Heart right ventricle (tissue), 16 donors: ENCODE results near the gene DGCR2. TPM values are rescaled to one million over a fixed set of nuclear protein-coding genes. Genes with fewer than 3 reads are reported as not detected.
A peak's percentile ranks its signal among the peaks of the same experiment; 100 is the strongest.
"Not testable (repeated sequence)": the region's sequence is repeated elsewhere in the genome, so short reads cannot be mapped to it uniquely, and the experiment has no call there.

ENCODE experiments used
- ATAC-seq, 8 donors: fragments of 200-7000 bp; cut with Tn5 transposase; one replicate each; pipeline ENCODE4 v1.9.1; 2020; ENCODE audit warnings: mild to moderate bottlenecking in 8 of 8, moderate library complexity in 8 of 8, moderate number of reproducible peaks in 1 of 8
- DNase-seq, 2 donors: peaks; one replicate each; pipeline ENCODE4 v3.0.0-alpha.2; 2020
- H3K27ac ChIP-seq, 10 donors: fragments of 200-600 bp; sonication (generic) in 2 of 10; one replicate each; pipeline versions ENCODE4 v1.5.0 to v1.8.0; 2020 to 2022; ENCODE audit warnings: mild to moderate bottlenecking in 3 of 10
- H3K27me3 ChIP-seq, 7 donors: fragments of 200-600 bp; one replicate each; pipeline ENCODE4 v1.8.0; 2021 to 2022; ENCODE audit warnings: mild to moderate bottlenecking in 2 of 7
- H3K36me3 ChIP-seq, 9 donors: fragments of 200-600 bp; sonication (generic) in 1 of 9; one replicate each; pipeline versions ENCODE4 v1.5.0 to v1.8.0; 2020 to 2022; ENCODE audit warnings: mild to moderate bottlenecking in 2 of 9
- H3K4me1 ChIP-seq, 9 donors: fragments of 200-600 bp; sonication (generic) in 1 of 9; one replicate each; pipeline versions ENCODE4 v1.5.0 to v1.8.0; 2020 to 2022; ENCODE audit warnings: mild to moderate bottlenecking in 4 of 9
- H3K4me3 ChIP-seq, 10 donors: fragments of 200-600 bp; sonication (generic) in 2 of 10; one replicate each; pipeline versions ENCODE4 v1.5.0 to v1.8.0; 2020 to 2022; ENCODE audit warnings: mild to moderate bottlenecking in 7 of 10, moderate library complexity in 2 of 10
- H3K9me3 ChIP-seq, 11 donors: fragments of 200-600 bp in 10 of 11; sonication (generic) in 2 of 11; one replicate each; pipeline versions ENCODE4 v1.5.0 to v1.8.0; 2013 to 2022; ENCODE audit warnings: mild to moderate bottlenecking in 2 of 11, control low read depth in 1 of 11, moderate library complexity in 1 of 11
- CTCF ChIP-seq, 9 donors: fragments of 200-600 bp; sonication (generic) in 2 of 9; IDR thresholded peaks; one replicate each; pipeline versions ENCODE4 v1.5.0 to v1.8.0; 2021 to 2022; ENCODE audit warnings: antibody characterized with exemption in 9 of 9, mild to moderate bottlenecking in 5 of 9, moderate library complexity in 1 of 9
- WGBS, 2 donors: extraction: QIAGEN DNeasy Blood & Tissue Kit; methylation state at CpG; one replicate each; pipeline ENCODE4 v1.1.7; 2013; ENCODE audit warnings: inconsistent platforms in 1 of 2; 5-methylcytosine and 5-hydroxymethylcytosine counted together
- intact Hi-C, 10 donors: fragments of 100-400 bp; cut with DNase I; formaldehyde crosslinking; loops; one replicate each; pipeline versions ENCODE4 v1.11.1 to v1.14.2; 2022
- polyA plus RNA-seq, 2 donors: library from polyadenylated mRNA; stranded (reverse); fragments of 200-250 nt; gene quantifications; one replicate each; pipeline ENCODE4 v1.2.3, GENCODE V29; 2013
- total RNA-seq, 10 donors: library from RNA; stranded (reverse); fragmentation: NEBNext Ultra II Directional in 3 of 10; extraction: Animal tissue kit (Norgen Biotek cat#: 25700) in 3 of 10; gene quantifications; one replicate each; pipeline versions ENCODE4 v1.2.1 to v1.2.4, GENCODE V29; 2021 to 2023
- donor health status: Arrhythmogenic right ventricular cardiomyopathy.
- donor health status: ischemic (EF 13 %, LVEDD 7.1; RV severe dilation, severe dysfunction).
- donor health status: healthy with polysubstance abuse.
- donor health status: DM: no; HTN: yes; CAD: no.
- donor health status: DM: no; HTN: no; CAD: no.
- donor health status: ischemic (EF 25% LVEDD 6.9; RV normal size, moderate dysfunction).
- donor health status: ischemic (EF 25% LVEDD 5.7; RV mildly dilated, moderate dysfunction).
- donor health status: healthy.
- donor health status: DM: yes; HTN: yes; CAD: no.
- donor health status: Ischemic cardiomyopathy.
- donor health status: ischemic (EF 35%, LVEDD 5.7; RV mildly dilated, moderate dysfunction).
- donor health status: nonischemic (EF 11% LVEDD 7.7; RV severe dilation, severe dysfunction).
- donor health status: DM: yes; HTN: yes; CAD: no.
- donor health status: PGD.
- donor health status: ischemic (EF 29% LVEDD 5.4; RV normal size, mild dysfunction).
- donor health status: nonischemic (EF 23%, LVEDD 6.1; RV moderate dilation, normal function).

The DGCR2 gene
- total and polyA plus RNA-seq, 12 donors = 17.0 to 58.0 (median 39.1) TPM

GRCh38 chr22:19085233-19085718 is 36.9 kb downstream of the DGCR2 start:
- 16 to 41% methylated on average over 1 of the region's 1 CpG for WGBS, 2 donors

GRCh38 chr22:19084586-19084985 is 37.6 kb downstream of the DGCR2 start:
- H3K27me3 ChIP-seq, H3K4me3 ChIP-seq, ATAC-seq, intact Hi-C loops, H3K9me3 ChIP-seq, DNase-seq: not testable (repeated sequence)
- WGBS, 2 donors = 91 to 96% methylated on average over 12 to 25 of the region's 32 CpGs
- Histone ChIP-seq H3K4me1 (peaks cover 4 to 39% (median 16%) of the 10 kb centered on the region in 9 donors), H3K27ac (peak overlapping the region in 1 of 10 donors; percentile 88), H3K36me3 (peaks cover 0 to 59% (median 13%) of the 10 kb centered on the region in 9 donors)

More at GRCh38 chr22:19085233-19085718, 36.9 kb downstream of the DGCR2 start:
- H3K4me3 ChIP-seq = no peak overlapping the region
- H3K36me3 ChIP-seq = peaks cover 0 to 52% (median 13%) of the 10 kb centered on the region in 9 donors
- ATAC-seq = peak in 4 of 8 donors; percentile 7 to 38 (median 23)
- DNase-seq = no peak
- no peaks in the 10 kb centered on the region for H3K9me3 ChIP-seq
- peak in 5 of 9 donors; percentile 16 to 47 (median 35) for TF ChIP-seq CTCF (IDR thresholded peaks at IDR 0.05)
- H3K27me3 ChIP-seq = no peaks in the 10 kb centered on the region
- H3K27ac ChIP-seq = peak overlapping the region in 6 of 10 donors; percentile 18 to 88 (median 42)
- peaks cover 4 to 39% (median 16%) of the 10 kb centered on the region in 9 donors for H3K4me1 ChIP-seq
- intact Hi-C loops = no loop called here

- DNase-seq, H3K27me3 ChIP-seq, H3K4me3 ChIP-seq, H3K27ac ChIP-seq, intact Hi-C loops, H3K9me3 ChIP-seq, ATAC-seq: not testable (repeated sequence)
- Histone ChIP-seq H3K4me1 (peaks cover 4 to 39% (median 16%) of the 10 kb centered on the region in 9 donors), H3K36me3 (peaks cover 0 to 63% (median 13%) of the 10 kb centered on the region in 9 donors)
- WGBS, 2 donors = 88 to 97% methylated on average over 22 to 28 of the region's 30 CpGs
These were observed 38.1 kb downstream of the DGCR2 start for GRCh38 chr22:19084126-19084525.

DNA sequence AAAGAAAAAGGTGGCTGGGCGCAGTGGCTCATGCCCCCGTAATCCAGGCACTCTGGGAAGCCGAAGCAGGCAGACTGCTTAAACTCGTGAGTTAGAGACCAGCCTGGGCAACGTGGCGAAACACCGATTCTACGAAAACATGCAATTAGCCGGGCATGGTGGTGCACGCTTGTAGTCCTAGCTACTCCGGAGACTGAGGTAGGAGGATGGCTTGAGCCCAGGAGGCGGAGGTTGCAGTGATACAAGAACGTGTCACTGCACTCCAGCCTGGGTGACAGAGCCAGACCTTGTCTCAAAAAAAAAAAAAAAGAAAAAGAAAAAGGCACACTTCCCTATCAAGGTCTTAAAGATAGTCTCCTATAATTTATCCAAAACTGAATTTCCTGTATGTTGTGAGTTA is 39.4 kb downstream of the DGCR2 start:
- WGBS, 2 donors = 85 to 96% methylated on average over 13 of the region's 13 CpGs
- Histone ChIP-seq H3K4me3 (no peak overlapping the region), H3K27me3 (no peaks in the 10 kb centered on the region), H3K9me3 (no peaks in the 10 kb centered on the region), H3K4me1 (peaks cover 4 to 33% (median 16%) of the 10 kb centered on the region in 9 donors), H3K36me3 (peaks cover 0 to 58% (median 4%) of the 10 kb centered on the region in 9 donors), H3K27ac (no peak overlapping the region)
- no peak for ATAC-seq
- DNase-seq = no peak
- TF ChIP-seq CTCF (IDR thresholded peaks at IDR 0.05) = no peak
- intact Hi-C loops = no loop called here

DNA sequence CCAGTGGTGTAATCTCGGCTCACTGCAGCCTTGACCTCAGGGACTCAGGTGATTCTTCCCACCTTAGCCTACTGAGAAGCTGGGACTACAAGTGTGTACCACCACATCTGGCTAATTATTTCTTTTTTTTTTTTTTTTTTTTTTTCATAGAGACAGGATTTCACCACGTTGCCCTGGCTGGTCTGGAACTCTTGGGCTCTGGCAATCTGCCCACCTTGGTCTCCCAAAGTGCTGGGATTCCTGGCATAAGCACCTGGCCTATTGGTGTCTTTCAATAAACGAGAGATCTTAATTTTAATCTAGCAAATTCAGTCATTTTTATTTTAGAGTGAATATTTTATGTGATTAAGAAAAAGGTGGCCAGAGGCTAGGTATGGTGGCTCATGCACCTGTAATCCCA is 40.1 kb downstream of the DGCR2 start:
- Histone ChIP-seq H3K4me3 (no peak overlapping the region), H3K27ac (no peak overlapping the region), H3K9me3 (no peaks in the 10 kb centered on the region), H3K27me3 (no peaks in the 10 kb centered on the region), H3K4me1 (peaks cover 4 to 33% (median 16%) of the 10 kb centered on the region in 9 donors), H3K36me3 (peaks cover 0 to 51% (median 4%) of the 10 kb centered on the region in 9 donors)
- 65 to 70% methylated on average over 3 of the region's 3 CpGs for WGBS, 2 donors
- DNase-seq (no peak), ATAC-seq (no peak)
- no peak for TF ChIP-seq CTCF (IDR thresholded peaks at IDR 0.05)
- intact Hi-C loops = no loop called here
